ENCODE results near the gene ARMC6. TPM values are rescaled to one million over a fixed set of nuclear protein-coding genes. Genes with fewer than 3 reads are reported as not detected.

ARMC6 gene
- polyA plus RNA-seq, 1 donor from 2014 or later, result 74.4 TPM

- H3F3A ChIP-seq (ENCODE audit: insufficient read depth, low read length, poor library complexity, severe bottlenecking), result no peaks in the 10 kb centered on the region
- no peak overlapping the region for H3K9ac ChIP-seq (ENCODE audit: low read length)
- no peaks in the 10 kb centered on the region for H3K36me3 ChIP-seq (ENCODE audit: insufficient read depth, low read length)
- no peaks in the 10 kb centered on the region for H3K9me2 ChIP-seq (ENCODE audit: insufficient read depth, low read length)
- no peaks in the 10 kb centered on the region for H3K79me2 ChIP-seq (replicated peaks; ENCODE audit: insufficient read depth, low read length)
- H3K27me3 ChIP-seq (ENCODE audit: insufficient read depth, low read depth, low read length), result no peaks in the 10 kb centered on the region
- TF ChIP-seq RAD21 (conservative IDR thresholded peaks at IDR 0.05) (no peak), TAF1 (IDR thresholded peaks at IDR 0.05; ENCODE audit: low read depth) (no peak)
- no peak overlapping the region for H3K4me3 ChIP-seq (ENCODE audit: low read length)
- no peaks in the 10 kb centered on the region for H3K9me3 ChIP-seq (ENCODE audit: low read length)
- no peak overlapping the region for H2AFZ ChIP-seq (ENCODE audit: low read depth, low read length)
- no peak overlapping the region for H3K27ac ChIP-seq (ENCODE audit: low read length)
- H3K4me2 ChIP-seq (ENCODE audit: low read length), result no peak overlapping the region
- no peaks in the 10 kb centered on the region for H4K20me1 ChIP-seq (ENCODE audit: insufficient read depth)
Measured at GRCh38 chr19:19087676-19088075, 54.3 kb downstream of the ARMC6 start.

GRCh38 chr19:19094513-19094912, 61.1 kb downstream of the ARMC6 start:
- Histone ChIP-seq H3K36me3 (ENCODE audit: insufficient read depth, low read length) (no peaks in the 10 kb centered on the region), H3K27ac (ENCODE audit: low read length) (no peak overlapping the region), H2AFZ (ENCODE audit: low read depth, low read length) (no peak overlapping the region), H3K9ac (ENCODE audit: low read length) (no peak overlapping the region), H4K20me1 (ENCODE audit: insufficient read depth) (no peaks in the 10 kb centered on the region), H3K4me3 (ENCODE audit: low read length) (no peak overlapping the region), H3F3A (ENCODE audit: insufficient read depth, low read length, poor library complexity, severe bottlenecking) (no peaks in the 10 kb centered on the region), H3K79me2 (replicated peaks; ENCODE audit: insufficient read depth, low read length) (no peaks in the 10 kb centered on the region), H3K9me3 (ENCODE audit: low read length) (no peaks in the 10 kb centered on the region), H3K9me2 (ENCODE audit: insufficient read depth, low read length) (no peaks in the 10 kb centered on the region), H3K4me2 (ENCODE audit: low read length) (no peak overlapping the region), H3K27me3 (ENCODE audit: insufficient read depth, low read depth, low read length) (no peaks in the 10 kb centered on the region)
- no peak for TF ChIP-seq TAF1 (IDR thresholded peaks at IDR 0.05; ENCODE audit: low read depth)
- no peak for TF ChIP-seq POLR2AphosphoS5 (IDR thresholded peaks at IDR 0.05)
- TF ChIP-seq, protein P1, sequence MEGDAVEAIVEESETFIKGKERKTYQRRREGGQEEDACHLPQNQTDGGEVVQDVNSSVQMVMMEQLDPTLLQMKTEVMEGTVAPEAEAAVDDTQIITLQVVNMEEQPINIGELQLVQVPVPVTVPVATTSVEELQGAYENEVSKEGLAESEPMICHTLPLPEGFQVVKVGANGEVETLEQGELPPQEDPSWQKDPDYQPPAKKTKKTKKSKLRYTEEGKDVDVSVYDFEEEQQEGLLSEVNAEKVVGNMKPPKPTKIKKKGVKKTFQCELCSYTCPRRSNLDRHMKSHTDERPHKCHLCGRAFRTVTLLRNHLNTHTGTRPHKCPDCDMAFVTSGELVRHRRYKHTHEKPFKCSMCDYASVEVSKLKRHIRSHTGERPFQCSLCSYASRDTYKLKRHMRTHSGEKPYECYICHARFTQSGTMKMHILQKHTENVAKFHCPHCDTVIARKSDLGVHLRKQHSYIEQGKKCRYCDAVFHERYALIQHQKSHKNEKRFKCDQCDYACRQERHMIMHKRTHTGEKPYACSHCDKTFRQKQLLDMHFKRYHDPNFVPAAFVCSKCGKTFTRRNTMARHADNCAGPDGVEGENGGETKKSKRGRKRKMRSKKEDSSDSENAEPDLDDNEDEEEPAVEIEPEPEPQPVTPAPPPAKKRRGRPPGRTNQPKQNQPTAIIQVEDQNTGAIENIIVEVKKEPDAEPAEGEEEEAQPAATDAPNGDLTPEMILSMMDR (IDR thresholded peaks at IDR 0.05; ENCODE audit: poor library complexity, severe bottlenecking), result no peak
- TF ChIP-seq, protein P2, sequence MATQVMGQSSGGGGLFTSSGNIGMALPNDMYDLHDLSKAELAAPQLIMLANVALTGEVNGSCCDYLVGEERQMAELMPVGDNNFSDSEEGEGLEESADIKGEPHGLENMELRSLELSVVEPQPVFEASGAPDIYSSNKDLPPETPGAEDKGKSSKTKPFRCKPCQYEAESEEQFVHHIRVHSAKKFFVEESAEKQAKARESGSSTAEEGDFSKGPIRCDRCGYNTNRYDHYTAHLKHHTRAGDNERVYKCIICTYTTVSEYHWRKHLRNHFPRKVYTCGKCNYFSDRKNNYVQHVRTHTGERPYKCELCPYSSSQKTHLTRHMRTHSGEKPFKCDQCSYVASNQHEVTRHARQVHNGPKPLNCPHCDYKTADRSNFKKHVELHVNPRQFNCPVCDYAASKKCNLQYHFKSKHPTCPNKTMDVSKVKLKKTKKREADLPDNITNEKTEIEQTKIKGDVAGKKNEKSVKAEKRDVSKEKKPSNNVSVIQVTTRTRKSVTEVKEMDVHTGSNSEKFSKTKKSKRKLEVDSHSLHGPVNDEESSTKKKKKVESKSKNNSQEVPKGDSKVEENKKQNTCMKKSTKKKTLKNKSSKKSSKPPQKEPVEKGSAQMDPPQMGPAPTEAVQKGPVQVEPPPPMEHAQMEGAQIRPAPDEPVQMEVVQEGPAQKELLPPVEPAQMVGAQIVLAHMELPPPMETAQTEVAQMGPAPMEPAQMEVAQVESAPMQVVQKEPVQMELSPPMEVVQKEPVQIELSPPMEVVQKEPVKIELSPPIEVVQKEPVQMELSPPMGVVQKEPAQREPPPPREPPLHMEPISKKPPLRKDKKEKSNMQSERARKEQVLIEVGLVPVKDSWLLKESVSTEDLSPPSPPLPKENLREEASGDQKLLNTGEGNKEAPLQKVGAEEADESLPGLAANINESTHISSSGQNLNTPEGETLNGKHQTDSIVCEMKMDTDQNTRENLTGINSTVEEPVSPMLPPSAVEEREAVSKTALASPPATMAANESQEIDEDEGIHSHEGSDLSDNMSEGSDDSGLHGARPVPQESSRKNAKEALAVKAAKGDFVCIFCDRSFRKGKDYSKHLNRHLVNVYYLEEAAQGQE (IDR thresholded peaks at IDR 0.05; ENCODE audit: borderline replicate concordance), result no peak
- TF ChIP-seq EZH2 (IDR thresholded peaks at IDR 0.05; ENCODE audit: borderline replicate concordance, insufficient read depth, low read length, poor library complexity, severe bottlenecking), result no peak
- no peak for TF ChIP-seq MXI1 (conservative IDR thresholded peaks at IDR 0.05; ENCODE audit: poor library complexity, severe bottlenecking)
- no peak for TF ChIP-seq SMC3 (conservative IDR thresholded peaks at IDR 0.05; ENCODE audit: poor library complexity)
- TF ChIP-seq RAD21 (conservative IDR thresholded peaks at IDR 0.05), result no peak
- no peak for TF ChIP-seq EP300 (conservative IDR thresholded peaks at IDR 0.05; ENCODE audit: poor library complexity, severe bottlenecking)

DNA sequence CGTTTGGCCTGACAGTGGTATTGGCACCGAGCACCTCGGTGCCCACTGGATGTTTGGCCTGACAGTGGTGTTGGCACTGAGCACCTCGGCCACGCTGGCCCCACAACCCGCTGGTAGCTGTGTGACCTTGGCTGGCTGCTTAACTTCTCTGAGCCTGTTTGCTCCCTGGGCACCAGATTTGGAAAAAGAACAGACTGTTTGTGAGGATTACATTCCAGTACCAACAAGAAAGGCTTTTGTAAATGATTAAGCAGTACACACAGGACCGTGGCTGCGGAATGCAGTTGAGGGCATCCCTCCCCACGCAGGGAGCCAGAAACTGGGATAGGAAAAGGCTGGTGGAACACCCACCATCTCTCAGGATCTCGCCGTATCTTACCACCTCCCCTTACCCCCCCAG, 62.3 kb downstream of the ARMC6 start:
- H3K9me2 ChIP-seq (ENCODE audit: insufficient read depth, low read length), result no peaks in the 10 kb centered on the region
- no peaks in the 10 kb centered on the region for H4K20me1 ChIP-seq (ENCODE audit: insufficient read depth)
- H3K9ac ChIP-seq (ENCODE audit: low read length), result no peak overlapping the region
- H3K27me3 ChIP-seq (ENCODE audit: insufficient read depth, low read depth, low read length), result no peaks in the 10 kb centered on the region
- H3F3A ChIP-seq (ENCODE audit: insufficient read depth, low read length, poor library complexity, severe bottlenecking), result no peaks in the 10 kb centered on the region
- no peaks in the 10 kb centered on the region for H3K36me3 ChIP-seq (ENCODE audit: insufficient read depth, low read length)
- H3K4me3 ChIP-seq (ENCODE audit: low read length), result no peak overlapping the region
- H3K79me2 ChIP-seq (replicated peaks; ENCODE audit: insufficient read depth, low read length), result no peaks in the 10 kb centered on the region
- no peak overlapping the region for H3K4me2 ChIP-seq (ENCODE audit: low read length)
- no peak overlapping the region for H2AFZ ChIP-seq (ENCODE audit: low read depth, low read length)
- TF ChIP-seq MXI1 (conservative IDR thresholded peaks at IDR 0.05; ENCODE audit: poor library complexity, severe bottlenecking), result no peak
- TF ChIP-seq, protein P2 (IDR thresholded peaks at IDR 0.05; ENCODE audit: borderline replicate concordance), result no peak
- TF ChIP-seq, protein P1 (IDR thresholded peaks at IDR 0.05; ENCODE audit: poor library complexity, severe bottlenecking), result no peak
- TF ChIP-seq TAF1 (IDR thresholded peaks at IDR 0.05; ENCODE audit: low read depth), result no peak
- TF ChIP-seq POLR2AphosphoS5 (IDR thresholded peaks at IDR 0.05), result no peak
- TF ChIP-seq SMC3 (conservative IDR thresholded peaks at IDR 0.05; ENCODE audit: poor library complexity), result no peak
- no peak for TF ChIP-seq EP300 (conservative IDR thresholded peaks at IDR 0.05; ENCODE audit: poor library complexity, severe bottlenecking)
- TF ChIP-seq RAD21 (conservative IDR thresholded peaks at IDR 0.05), result no peak
- H3K27ac ChIP-seq (ENCODE audit: low read length), result no peak overlapping the region
- no peaks in the 10 kb centered on the region for H3K9me3 ChIP-seq (ENCODE audit: low read length)
